Rectal smooth muscle tissue (tissue), 1 donor: ENCODE measurements around the gene EZH1.
"Not testable (repeated sequence)": the region's sequence is repeated elsewhere in the genome, so short reads cannot be mapped to it uniquely, and the experiment has no call there.

Experiments
- H3K27ac ChIP-seq: one replicate; pipeline ENCODE4 v1.7.0; 2013; ENCODE audit warnings: low read depth, low read length, inconsistent platforms
- H3K27me3 ChIP-seq: one replicate; pipeline ENCODE4 v1.7.0; 2013; ENCODE audit warnings: low read length; ENCODE audit not compliant: control insufficient read depth, insufficient read depth
- H3K36me3 ChIP-seq: one replicate; pipeline ENCODE4 v1.7.0; 2013; ENCODE audit warnings: low read length; ENCODE audit not compliant: control insufficient read depth, insufficient read depth
- H3K4me1 ChIP-seq: one replicate; pipeline ENCODE4 v1.7.0; 2013; ENCODE audit warnings: low read length; ENCODE audit not compliant: control insufficient read depth, insufficient read depth
- H3K4me3 ChIP-seq: one replicate; pipeline ENCODE4 v1.7.0; 2013; ENCODE audit warnings: low read length
- H3K9ac ChIP-seq: one replicate; pipeline ENCODE4 v1.7.0; 2013; ENCODE audit warnings: low read length

The EZH1 gene

DNA sequence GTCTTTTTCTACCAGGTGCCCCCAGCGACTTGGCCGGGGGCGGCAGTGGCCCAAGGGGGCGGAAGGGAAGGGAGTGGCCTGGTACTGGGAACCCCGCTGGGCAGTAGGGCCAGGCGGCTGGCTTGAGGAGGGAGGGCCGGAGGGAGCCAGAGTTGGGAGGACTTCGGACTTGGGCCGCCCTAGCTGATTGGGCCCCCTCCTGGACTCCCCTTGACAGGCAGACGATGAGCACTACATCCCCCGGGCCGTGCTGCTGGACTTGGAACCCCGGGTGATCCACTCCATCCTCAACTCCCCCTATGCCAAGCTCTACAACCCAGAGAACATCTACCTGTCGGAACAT is 84.9 kb downstream of the EZH1 start:
- not testable (repeated sequence) for H3K4me1 ChIP-seq, H3K27me3 ChIP-seq, H3K36me3 ChIP-seq, H3K9ac ChIP-seq, H3K27ac ChIP-seq
- H3K4me3 ChIP-seq: peak overlapping the region; percentile 63

GRCh38 chr17:42659079-42659931 is 85.5 kb downstream of the EZH1 start, which contains the start of gene TUBG2:
TUBG2 (plus strand) TSS chr17:42659284; CDS start chr17:42659504, 220 bp downstream.
- Histone ChIP-seq H3K4me1 (peaks cover 5% of the 10 kb centered on the region), H3K27ac (peak within 1 kb of the TSS; percentile 58), H3K9ac (peak within 1 kb of the TSS; percentile 52), H3K27me3 (no peaks in the 10 kb centered on the region), H3K4me3 (peak within 1 kb of the TSS; percentile 63), H3K36me3 (no peaks in the 10 kb centered on the region)

DNA sequence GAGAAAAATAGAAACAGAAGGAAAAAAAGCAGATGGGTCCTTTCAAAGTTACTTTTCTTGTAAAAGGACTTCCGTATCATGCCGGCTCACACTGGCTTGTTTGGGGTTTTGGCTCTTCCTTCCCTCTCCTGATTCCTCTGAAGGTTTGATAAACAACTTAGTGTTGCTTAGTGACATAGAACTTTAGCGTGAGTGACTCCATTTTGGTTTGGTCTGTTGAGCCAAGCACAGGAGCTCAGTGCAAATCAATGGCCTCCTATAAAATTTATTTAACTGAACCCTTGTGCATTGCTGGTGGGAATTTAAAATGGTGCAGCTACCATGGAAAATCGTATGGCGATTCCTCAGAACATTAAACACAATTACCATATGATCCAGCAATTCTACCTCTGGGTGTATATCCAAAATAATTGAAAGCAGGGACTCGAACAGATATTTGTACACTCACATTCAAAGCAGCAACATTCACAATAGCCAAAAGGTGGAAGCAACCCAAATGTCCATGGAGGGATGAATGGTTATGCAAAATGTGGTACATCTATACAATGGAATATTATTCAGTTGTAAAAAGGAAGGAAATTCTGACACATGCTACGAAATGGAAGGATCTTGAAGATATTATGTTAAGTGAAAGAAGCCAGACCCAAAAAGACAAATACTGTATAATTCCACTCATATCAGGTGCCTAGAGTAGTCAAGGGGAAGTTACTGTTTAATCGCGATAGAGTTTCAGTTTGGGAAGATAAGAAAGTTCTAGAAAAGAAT is 86.8 kb downstream of the EZH1 start:
- Histone ChIP-seq H3K27ac (no peak overlapping the region), H3K27me3 (no peaks in the 10 kb centered on the region), H3K9ac (no peak overlapping the region), H3K4me3 (no peak overlapping the region), H3K36me3 (no peaks in the 10 kb centered on the region), H3K4me1 (peaks cover 12% of the 10 kb centered on the region)

DNA sequence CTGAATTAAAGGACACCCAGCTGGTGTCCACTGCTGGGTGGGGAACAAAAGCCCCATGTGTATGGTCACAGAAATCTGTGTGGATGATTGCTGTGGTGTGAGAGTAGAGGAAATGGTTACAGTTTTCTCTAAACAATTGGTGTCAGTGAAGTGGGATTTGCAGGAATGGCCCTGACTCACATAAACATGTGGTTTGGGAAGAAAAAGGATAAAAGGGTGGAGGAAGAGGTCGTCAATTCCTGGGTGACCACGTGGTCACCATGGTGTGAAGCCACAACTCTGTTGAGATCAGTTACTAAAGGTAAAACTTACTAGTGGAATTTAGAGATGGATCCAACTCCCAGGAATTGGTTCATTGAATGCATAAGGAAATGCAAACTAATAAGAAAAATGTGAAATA is 89.3 kb downstream of the EZH1 start:
- no peaks in the 10 kb centered on the region for H3K36me3 ChIP-seq
- H3K4me3 ChIP-seq: no peak overlapping the region
- H3K27ac ChIP-seq: no peak overlapping the region
- peaks cover 12% of the 10 kb centered on the region for H3K4me1 ChIP-seq
- H3K27me3 ChIP-seq: no peaks in the 10 kb centered on the region
- no peak overlapping the region for H3K9ac ChIP-seq

GRCh38 chr17:42653179-42654124 is 91.4 kb downstream of the EZH1 start:
- Histone ChIP-seq H3K4me1 (peaks cover 7% of the 10 kb centered on the region), H3K27me3 (no peaks in the 10 kb centered on the region), H3K4me3 (peak overlapping the region; percentile 56), H3K9ac (peak overlapping the region; percentile 8), H3K27ac (peak overlapping the region; percentile 91), H3K36me3 (no peaks in the 10 kb centered on the region)

GRCh38 chr17:42651392-42651791 is 93.4 kb downstream of the EZH1 start:
- H3K27me3 ChIP-seq: no peaks in the 10 kb centered on the region
- no peaks in the 10 kb centered on the region for H3K36me3 ChIP-seq
- H3K27ac ChIP-seq: no peak overlapping the region
- H3K9ac ChIP-seq: no peak overlapping the region
- H3K4me1 ChIP-seq: peaks cover 7% of the 10 kb centered on the region
- no peak overlapping the region for H3K4me3 ChIP-seq
